Anterior cingulate cortex (tissue), 58 donors: ENCODE results near the gene FSD1.
A peak's percentile ranks its signal among the peaks of the same experiment; 100 is the strongest.

Experiments
- DNase-seq, 58 donors: peaks; one replicate each; lab custom pipeline; 2025; lab: John Stamatoyannopoulos, UW

The FSD1 gene

GRCh38 chr19:4338441-4339355, 34.3 kb downstream of the FSD1 start, which contains the start of gene STAP2:
Gene STAP2 (minus strand): TSS chr19:4338827. CDS start chr19:4338753, 74 bp downstream.
- DNase-seq = no peak

DNA sequence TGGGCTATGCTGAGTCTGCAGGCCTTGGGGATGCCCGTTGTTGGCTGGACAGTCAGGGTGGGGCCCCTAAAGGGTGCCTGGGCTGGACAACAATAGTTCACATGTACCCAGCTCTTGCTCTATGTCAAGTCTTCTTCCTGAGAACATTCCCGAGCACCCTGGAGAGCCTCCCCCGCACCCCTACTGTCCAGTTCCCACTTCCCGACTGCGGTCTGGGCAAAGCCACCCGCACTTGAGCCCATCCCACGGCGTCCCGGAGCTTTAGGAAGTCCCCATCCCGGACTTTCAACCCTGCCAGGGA, 37.9 kb downstream of the FSD1 start:
- peak in 1 of 58 donors; percentile 74 for DNase-seq

GRCh38 chr19:4342615-4343369, 38.4 kb downstream of the FSD1 start:
- peak; percentile 79 to 100 (median 98) for DNase-seq

- DNase-seq = peak; percentile 59 to 95 (median 90)
Observed at GRCh38 chr19:4343370-4344307, 39.2 kb downstream of the FSD1 start, which contains the start of gene MPND. Gene MPND (plus strand): TSS chr19:4343562. CDS start chr19:4343594, 32 bp downstream.

GRCh38 chr19:4345342-4346019, 41.1 kb downstream of the FSD1 start:
- DNase-seq = no peak

- DNase-seq = no peak
Observed at GRCh38 chr19:4346020-4346383, 41.6 kb downstream of the FSD1 start.

- no peak for DNase-seq
Observed at GRCh38 chr19:4347521-4347920, 43.1 kb downstream of the FSD1 start.

DNA sequence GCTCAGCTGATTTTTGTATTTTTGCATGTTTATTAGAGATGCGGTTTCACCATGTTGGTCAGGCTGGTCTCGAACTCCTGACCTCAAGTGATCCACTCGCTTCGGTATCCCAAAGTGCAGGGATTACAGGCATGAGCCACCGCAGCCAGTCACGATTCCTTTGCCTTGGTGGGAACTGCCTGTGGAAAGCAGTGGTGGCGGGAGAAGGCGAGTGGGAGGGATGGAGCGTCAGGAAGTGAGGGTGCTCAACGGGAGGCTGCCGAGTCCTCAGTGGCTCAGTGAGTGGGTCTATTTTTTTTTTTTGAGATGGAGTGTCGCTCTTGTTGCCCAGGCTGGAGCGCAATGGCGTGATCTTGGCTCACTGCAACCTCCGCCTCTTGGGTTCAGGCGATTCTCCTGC, 44.8 kb downstream of the FSD1 start:
- peak in 1 of 58 donors; percentile 27 for DNase-seq

DNA sequence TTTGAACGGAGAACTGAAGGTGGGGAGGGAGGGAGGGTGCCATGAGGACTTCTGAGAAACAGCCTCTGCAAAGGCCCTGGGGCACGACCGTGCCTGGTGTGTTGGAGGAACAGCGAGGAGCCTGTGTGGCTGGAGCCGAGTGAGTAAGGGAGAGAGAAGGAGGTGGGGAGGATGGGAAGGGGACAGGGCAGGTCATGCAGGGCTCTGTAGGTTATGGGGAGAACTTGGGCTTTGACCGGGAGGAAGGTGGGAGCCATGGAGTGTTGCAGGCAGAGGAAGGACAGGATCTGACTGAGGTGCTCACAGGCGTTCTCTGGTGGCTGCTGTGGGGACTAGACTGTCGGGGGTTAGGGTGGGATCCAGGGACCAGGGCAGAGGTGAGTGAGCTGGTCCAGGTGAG, 45.7 kb downstream of the FSD1 start:
- no peak for DNase-seq

DNA sequence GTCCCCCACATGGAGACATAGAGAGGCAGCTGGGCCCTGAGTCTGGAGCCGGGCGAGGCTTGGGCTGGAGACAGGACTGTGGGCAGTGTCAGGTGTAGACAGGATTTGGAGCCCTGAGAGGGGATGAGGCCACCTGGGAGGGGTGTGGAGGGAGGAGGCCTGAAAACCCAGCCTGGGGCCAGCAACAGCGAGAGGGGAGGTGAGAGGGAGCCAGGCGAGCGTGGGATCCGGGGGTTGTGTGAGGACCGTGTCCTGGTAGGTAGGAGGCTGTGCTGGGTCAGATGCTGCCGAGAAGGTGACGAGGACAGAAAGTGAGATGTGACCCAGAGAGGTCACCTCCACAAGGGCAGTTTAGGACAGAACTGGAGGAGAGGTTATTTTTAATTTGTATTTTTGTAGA, 46.3 kb downstream of the FSD1 start:
- DNase-seq = no peak

- peak in 3 of 58 donors; percentile 9 to 33 (median 30) for DNase-seq
Observed at GRCh38 chr19:4352701-4353121, 48.3 kb downstream of the FSD1 start.

DNA sequence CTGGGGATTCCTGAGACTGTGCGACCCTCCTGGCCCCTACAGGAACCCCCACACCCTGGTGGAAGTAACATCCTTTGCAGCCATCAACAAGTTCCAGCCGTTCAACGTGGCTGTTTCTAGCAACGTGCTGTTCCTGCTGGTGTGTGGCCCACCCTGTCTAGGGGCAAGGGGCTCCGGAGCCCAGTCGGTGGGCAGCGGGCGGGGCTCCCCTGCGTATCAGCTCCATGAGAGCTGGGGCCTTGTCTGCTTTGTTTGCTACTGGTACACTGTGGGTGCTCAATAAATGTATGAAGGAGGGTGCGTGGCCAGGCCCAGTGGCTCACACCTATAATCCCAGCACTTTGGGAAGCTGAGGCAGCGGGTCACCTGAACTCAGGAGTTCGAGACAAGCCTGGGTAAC, 49.9 kb downstream of the FSD1 start:
- DNase-seq = no peak

DNA sequence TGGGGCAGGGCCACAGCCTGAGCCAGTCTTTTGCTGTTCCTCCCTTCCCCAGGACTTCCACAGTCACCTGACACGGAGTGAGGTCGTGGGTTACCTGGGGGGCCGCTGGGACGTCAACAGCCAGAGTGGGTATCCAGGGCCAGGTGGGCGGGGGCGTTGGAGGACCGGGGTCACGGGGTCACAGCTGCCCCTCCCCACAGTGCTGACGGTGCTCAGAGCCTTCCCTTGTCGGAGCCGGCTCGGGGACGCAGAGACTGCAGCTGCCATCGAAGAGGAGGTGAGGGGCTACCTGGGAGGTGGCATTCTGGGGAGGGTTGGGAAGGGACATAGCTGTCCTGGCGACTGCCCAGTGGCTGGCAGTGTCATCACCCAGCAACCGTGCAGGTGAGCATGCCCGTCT, 50.5 kb downstream of the FSD1 start:
- no peak for DNase-seq

GRCh38 chr19:4357095-4357797, 52.8 kb downstream of the FSD1 start:
- DNase-seq = peak in 3 of 58 donors; percentile 24 to 46 (median 40)

DNA sequence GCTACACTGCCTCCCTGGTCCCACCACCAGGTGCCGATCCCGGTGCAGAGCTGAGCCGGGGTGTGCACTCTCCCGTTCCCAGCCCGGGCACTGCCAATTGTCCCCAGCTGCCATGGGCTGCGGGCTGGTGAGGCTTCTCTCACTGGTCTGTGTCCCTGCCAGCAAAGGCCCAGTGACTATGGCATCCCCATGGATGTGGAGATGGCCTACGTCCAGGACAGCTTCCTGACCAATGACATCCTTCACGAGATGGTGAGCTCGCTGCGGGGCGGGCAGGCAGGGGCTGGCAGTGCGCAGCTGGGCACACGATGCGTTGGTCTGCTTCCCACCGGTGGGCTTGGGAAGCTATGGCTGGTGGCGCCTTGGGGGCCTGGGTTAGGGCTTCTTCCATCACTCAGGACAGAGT, 53.5 kb downstream of the FSD1 start:
- DNase-seq = no peak

GRCh38 chr19:4358709-4359626, 54.6 kb downstream of the FSD1 start:
- no peak for DNase-seq

DNA sequence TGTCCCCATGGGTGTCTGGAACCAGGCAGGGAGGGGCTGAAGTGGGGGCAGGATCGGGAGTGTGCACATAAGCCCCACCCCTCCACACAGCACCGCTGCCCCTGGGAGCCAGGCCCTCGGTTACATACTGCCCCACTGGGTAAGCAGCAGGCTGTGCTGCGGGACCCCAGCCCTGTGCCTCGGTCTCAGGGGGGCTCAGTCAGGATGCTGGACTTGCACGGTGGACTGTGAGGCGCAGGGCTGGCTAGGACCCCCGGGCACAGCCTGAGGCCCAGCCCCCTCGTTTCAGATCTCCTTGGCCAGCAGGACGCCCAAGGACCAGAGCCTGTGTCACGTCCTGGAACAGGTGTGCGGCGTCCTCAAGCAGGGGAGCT, 55.2 kb downstream of the FSD1 start:
- DNase-seq = no peak

- DNase-seq = no peak
Observed at GRCh38 chr19:4360081-4360569, 55.7 kb downstream of the FSD1 start.
